HG03575 (cell line): Measurements from ENCODE around the gene TDRD7.
"Not testable (repeated sequence)": the region's sequence is repeated elsewhere in the genome, so short reads cannot be mapped to it uniquely, and the experiment has no call there.

Source experiments
- ATAC-seq: cut with Tn5 transposase; IDR thresholded peaks from one replicate; pipeline ENCODE4 v1.9.1; 2021; ENCODE audit not compliant: unreplicated experiment, insufficient number of reproducible peaks, low FRiP score; ENCODE audit errors: extremely low read depth

Gene TDRD7

DNA sequence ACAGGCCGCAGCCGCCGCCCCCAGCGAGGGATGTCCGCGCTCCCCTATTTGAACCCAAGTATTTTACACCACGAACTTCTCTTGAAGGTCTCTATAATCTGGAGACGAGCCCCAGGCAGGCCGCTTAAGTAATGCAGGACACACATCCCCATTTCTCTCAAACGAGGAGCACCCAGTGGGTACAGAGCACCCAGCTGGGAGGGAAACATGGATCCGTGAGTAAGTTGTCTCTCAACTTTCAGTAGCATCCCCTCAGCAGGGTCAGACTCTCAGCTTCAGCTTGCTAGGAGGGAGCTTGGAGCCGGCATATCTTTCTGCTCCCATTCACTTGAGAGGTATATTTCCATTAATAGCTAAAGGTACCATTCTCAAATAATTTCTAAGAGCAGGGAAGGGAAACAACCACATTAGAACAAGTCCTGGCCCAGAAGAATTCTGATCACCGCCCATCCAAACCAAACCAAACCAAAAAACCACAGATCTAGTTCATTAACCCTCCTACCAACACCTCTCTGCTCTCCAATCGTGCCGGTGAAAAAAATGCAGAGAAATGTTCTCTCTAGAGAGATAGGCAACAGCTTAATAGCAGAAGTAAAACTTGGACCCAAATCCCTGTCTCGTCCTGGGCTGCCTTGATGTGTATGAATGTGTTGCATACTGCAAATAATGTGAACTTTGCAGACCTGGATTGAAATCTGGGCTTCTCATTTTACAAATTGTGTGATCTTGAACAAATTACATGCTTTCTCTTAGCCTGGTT, 910 bp downstream of the TDRD7 start:
- ATAC-seq, result no peak

GRCh38 chr9:97413462-97413861, 1.6 kb downstream of the TDRD7 start:
- no peak for ATAC-seq

- no peak for ATAC-seq
Measured at GRCh38 chr9:97415146-97415545, 3.2 kb downstream of the TDRD7 start.

- ATAC-seq, result no peak
Measured at GRCh38 chr9:97418880-97419279, 7.0 kb downstream of the TDRD7 start.

DNA sequence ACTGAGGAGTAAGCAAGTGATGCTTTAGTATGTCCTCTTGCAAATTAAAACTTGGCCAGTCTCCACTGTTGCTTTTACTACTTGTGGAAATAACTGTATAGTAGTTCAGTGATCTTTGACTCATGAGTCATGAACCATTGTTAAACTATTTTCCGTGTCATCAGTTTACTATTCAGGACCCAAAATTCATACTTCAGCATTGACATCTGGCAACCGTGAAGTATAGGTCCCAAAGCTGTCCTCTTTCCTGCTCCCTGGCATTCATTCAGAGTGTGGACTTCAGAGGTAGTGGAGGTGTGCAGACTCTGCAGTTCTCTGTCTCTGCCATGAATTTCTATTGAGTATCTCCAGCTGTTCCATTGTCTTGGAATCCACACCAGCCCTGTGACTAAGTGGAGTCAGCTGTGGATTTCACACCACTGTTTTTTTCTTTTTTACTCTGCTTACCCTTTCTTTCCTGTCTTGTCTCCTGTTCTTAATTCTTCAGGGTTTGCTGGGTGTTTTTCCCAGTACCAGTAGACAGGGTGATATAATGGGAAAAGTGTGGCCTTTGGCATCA, 7.5 kb downstream of the TDRD7 start:
- no peak for ATAC-seq

- ATAC-seq, result no peak
Measured at GRCh38 chr9:97425336-97425972, 13.6 kb downstream of the TDRD7 start.

GRCh38 chr9:97425973-97426336, 14.1 kb downstream of the TDRD7 start:
- ATAC-seq, result no peak

DNA sequence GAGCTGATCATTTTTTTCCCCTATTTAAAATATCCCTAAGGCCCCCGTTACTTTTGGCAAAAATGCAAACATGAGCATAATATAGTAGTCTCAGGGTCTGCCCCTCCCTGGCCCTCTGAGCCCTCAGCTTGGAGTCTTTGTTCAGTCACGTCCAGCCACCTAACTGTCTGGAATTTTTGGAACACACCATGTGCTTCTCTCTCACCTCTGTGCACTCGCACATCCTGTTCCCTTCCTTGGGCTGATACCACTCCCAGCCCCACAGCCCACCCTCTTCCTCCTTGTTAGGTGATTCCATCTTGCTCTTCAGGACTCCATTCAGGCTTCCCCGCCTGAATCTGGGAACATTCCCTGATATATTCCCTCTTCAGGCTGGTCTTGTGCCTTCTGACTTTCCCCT, 16.0 kb downstream of the TDRD7 start:
- ATAC-seq, result no peak

DNA sequence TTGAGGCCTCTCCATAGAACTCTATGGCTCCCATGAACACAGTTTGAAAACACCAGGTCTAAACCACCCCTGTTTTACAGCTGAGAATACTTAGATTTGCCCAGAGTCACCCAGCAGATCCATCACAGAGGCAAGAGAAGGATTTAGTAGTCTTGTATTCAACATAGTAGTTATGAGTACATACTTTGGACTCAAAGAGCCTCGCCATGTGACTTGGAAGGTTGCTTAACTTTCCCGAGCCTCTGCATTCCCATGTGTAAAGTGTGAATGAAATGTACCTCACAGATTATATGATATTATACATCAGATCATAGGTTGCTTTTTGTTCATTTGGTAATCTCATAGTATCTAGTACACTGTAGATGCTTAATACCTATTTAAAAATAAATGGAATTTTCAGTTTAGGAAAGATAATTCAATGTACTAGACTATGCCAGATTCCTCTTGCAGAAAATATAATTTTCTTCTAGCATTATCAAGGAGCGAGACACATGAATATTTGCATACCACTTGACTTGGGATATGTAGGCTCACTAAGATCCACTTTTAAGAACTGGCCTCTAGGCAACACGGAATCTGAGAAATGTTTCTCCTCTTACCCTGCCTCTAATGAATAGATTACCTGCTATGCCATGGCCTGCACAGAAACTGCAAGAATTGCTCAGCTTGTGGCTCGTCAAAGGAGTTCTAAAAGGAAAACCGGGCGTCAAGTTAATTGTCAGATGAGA, 18.6 kb downstream of the TDRD7 start:
- no peak for ATAC-seq

DNA sequence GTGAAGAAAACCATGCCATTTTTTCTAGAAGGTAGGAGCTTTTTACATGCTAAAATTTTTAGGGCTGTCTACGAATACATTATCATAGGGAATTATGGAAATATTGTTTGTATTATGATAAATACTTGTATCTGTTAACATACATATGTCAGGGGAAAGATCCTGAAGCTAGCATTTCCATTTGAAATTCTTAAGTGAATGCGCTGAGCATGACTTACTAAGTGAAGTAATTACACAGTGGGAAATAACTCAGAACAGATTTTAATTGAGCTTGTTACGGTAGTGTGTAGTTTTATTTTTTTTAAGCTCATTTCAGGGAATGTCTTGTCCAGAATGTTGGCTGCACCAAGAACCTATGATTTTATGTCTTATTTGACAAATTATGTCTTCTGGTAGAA, 19.1 kb downstream of the TDRD7 start:
- no peak for ATAC-seq

DNA sequence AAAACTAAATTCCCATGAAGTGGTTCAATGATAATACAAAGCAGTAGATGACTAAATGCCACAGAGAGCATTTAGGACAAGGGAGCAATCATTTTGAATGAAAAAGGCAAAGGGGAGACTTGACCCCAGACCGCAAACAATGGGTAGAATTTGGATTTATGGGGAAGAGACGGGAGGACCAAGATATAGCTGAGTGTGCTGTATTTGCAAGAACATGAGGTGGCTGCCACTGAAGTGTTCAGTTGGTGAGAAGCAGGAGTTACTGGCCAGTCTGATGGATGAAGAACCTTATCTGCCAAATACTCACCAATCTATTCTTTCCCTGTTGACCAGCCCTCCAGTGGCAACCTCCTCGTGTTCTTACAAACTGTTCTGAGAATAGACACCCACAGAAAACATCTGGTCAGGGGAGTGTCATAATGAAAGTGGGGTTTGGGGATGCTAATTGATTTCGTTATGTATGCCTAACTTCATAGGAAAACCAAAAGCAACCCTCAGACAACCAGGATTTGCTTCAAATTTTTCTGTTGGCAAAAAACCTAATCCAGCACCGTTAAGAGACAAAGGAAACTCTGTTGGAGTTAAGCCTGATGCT, 19.8 kb downstream of the TDRD7 start:
- ATAC-seq, result no peak

DNA sequence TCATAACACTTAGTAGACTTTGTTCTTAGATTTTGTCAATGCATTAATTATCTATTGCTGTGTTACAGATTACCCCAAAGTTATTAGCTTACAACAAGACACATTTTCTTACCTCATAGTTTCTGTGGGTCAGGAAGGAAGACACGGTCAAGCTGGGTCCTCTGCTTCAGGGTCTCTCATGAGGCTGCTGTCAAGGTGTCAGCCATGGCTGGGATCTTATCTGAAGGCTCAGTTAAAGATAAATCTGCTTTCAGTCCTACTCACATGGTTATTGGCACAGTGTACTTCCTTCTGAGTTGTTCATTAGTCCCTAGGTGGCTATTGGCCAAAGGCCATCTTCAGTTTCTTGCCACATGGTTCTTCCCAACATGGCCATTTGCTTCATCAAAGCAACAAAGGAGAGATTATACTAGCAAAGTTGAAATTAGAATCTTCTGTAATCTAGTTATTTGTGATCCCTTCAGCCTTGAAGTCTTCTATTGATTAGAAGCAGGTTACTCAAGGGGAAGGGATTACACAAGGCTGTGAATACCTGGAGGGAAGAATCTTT, 25.2 kb downstream of the TDRD7 start:
- no peak for ATAC-seq

DNA sequence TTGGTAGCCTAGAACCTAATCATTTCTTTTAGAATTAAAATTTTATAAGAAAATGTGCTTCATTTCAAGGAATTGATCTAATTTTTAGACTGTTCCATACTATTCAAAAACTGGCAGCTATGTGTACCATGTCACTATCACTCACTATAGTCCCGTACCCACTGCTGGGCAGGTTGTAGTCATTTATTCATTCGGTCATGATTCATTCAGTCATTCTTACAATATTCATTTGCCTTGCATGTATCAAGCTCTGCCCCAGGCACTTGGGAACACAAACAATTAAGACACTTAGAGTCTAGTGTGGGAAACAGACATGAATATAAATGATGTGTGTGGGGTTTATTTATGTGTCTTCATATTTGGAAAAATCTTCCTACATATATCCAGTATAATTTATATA, 26.4 kb downstream of the TDRD7 start:
- no peak for ATAC-seq

DNA sequence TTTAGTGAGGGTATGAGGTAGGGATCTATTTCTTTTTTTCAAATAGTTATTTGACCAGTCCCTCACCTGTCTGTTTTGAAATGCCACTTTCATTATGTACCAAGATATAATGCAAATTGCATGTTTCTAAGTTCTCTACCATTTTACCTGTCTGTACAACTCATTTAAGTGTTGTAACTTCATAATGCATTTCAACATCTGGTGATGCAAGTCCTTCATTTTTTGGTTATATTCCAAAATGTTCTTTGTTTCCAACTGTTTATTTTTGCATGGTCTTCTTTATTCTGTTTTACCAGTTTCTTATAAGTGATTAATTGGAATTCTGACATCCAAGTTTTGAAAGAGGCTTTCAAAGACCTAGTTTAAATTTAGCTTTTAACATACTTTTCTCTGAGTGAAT, 26.8 kb downstream of the TDRD7 start:
- ATAC-seq, result no peak

- no peak for ATAC-seq
Measured at GRCh38 chr9:97440160-97440559, 28.3 kb downstream of the TDRD7 start.

- ATAC-seq, result no peak
Measured at GRCh38 chr9:97441729-97442128, 29.8 kb downstream of the TDRD7 start.

DNA sequence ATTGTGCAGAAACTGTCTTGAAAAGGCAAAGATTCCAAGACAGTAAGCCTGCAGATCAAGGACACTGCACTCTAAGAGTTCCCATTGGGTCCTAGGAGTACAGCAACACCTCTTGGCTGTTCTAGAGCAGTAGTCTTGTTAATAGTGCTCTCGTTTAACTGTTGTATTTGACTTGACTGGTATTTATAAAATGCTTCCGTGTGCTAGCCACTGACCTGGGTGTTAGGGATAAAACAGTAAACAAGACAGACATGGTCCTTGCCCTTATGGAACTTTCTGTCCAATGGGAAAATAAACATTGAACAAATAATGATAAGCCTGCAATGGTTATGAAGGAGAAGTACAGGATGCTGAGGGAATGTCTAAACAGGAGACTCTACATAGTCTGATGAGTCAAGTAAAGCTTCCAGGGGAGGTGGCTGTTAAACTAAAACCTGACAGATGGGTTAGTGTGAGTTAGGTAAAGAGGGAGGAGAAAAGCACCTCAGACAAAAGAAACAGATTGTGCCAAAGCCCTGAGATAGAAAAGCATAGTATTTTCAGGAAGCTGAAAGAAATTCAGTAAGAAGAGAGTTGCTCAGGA, 33.3 kb downstream of the TDRD7 start:
- no peak for ATAC-seq

DNA sequence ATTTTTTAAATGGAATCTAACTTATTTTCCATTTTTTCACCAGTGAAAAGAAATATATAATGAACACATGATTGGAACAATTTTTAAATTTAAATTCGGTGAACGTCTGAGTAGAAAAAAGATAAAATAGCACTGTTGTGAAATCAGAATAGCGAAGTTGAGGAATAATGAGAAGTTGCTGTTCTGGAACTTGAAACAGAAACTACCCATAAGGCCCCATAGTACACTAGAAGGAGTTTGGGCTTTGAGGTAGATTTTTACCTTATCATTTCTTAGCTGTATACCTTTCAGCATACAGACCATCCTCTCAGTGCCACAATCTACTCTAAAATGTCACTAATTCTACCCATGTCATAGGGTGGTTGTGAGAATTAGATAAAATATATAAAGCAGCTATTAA, 35.1 kb downstream of the TDRD7 start:
- no peak for ATAC-seq

GRCh38 chr9:97453573-97453972, 41.7 kb downstream of the TDRD7 start:
- ATAC-seq, result not testable (repeated sequence)
